ENCODE measurements around the gene FAF1. TPM values are rescaled to one million over a fixed set of nuclear protein-coding genes. Genes with fewer than 3 reads are reported as not detected.

The FAF1 gene
- total RNA-seq, 2 experiments from 2014 or later = 42.3 to 114 TPM

GRCh38 chr1:50923564-50923963, 36.5 kb downstream of the FAF1 start:
- H3K4me1 ChIP-seq (ENCODE audit: insufficient read depth, low read length, poor library complexity, severe bottlenecking) = no peaks in the 10 kb centered on the region
- H3K27ac ChIP-seq (ENCODE audit: low read depth, low read length, poor library complexity, severe bottlenecking) = no peak overlapping the region
- ChIA-PET CTCF (ENCODE audit: unreplicated experiment) (no interaction called here), POLR2A (interaction anchor here (1.1 kb wide), 1 partner anchor 37 kb away, joined by 5 read pairs; the partner anchor contains the start of gene FAF1)
- BruUV-seq (replicated peaks) = no TSS peak
- no peak overlapping the region for H3K4me3 ChIP-seq (ENCODE audit: low read depth, low read length, poor library complexity, severe bottlenecking)
- no peaks in the 10 kb centered on the region for H3K9me2 ChIP-seq (ENCODE audit: insufficient read depth, low read length)
- TF ChIP-seq CTCF (conservative IDR thresholded peaks at IDR 0.05; ENCODE audit: low read length) (no peak), EZH2phosphoT487 (IDR thresholded peaks at IDR 0.05; ENCODE audit: borderline replicate concordance, low read depth, low read length) (no peak)
- H3K79me2 ChIP-seq (ENCODE audit: insufficient read depth, low read depth, low read length) = peaks cover 97% of the 10 kb centered on the region
- no peak for DNase-seq (ENCODE audit: low spot score)
- H2AFZ ChIP-seq (ENCODE audit: low read length) = no peak overlapping the region
- no peak overlapping the region for H3K4me2 ChIP-seq (ENCODE audit: low read length)
- peaks cover 60% of the 10 kb centered on the region for H3K36me3 ChIP-seq (ENCODE audit: insufficient read depth, low read length)
- no peaks in the 10 kb centered on the region for H4K20me1 ChIP-seq (ENCODE audit: insufficient read depth, low read length)
- intact Hi-C loops (cut with micrococcal nuclease; ENCODE audit: unreplicated experiment) = no loop called here
- peaks cover 48% of the 10 kb centered on the region for H3K9me3 ChIP-seq (ENCODE audit: low read length)

- peaks cover 48% of the 10 kb centered on the region for H3K9me3 ChIP-seq (ENCODE audit: low read length)
- H3K36me3 ChIP-seq (ENCODE audit: insufficient read depth, low read length) = peaks cover 44% of the 10 kb centered on the region
- no peak for TF ChIP-seq EZH2phosphoT487 (IDR thresholded peaks at IDR 0.05; ENCODE audit: borderline replicate concordance, low read depth, low read length)
- no peak for TF ChIP-seq CTCF (conservative IDR thresholded peaks at IDR 0.05; ENCODE audit: low read length)
- no peak overlapping the region for H3K4me2 ChIP-seq (ENCODE audit: low read length)
- intact Hi-C loops (cut with micrococcal nuclease; ENCODE audit: unreplicated experiment) = no loop called here
- peaks cover 19% of the 10 kb centered on the region for H3K4me1 ChIP-seq (ENCODE audit: insufficient read depth, low read length, poor library complexity, severe bottlenecking)
- peaks cover 13% of the 10 kb centered on the region; the same call in 1 of the 2 replicates for H4K20me1 ChIP-seq (ENCODE audit: insufficient read depth, low read length)
- no peak overlapping the region for H3K27ac ChIP-seq (ENCODE audit: low read depth, low read length, poor library complexity, severe bottlenecking)
- no peaks in the 10 kb centered on the region for H3K9me2 ChIP-seq (ENCODE audit: insufficient read depth, low read length)
- peaks cover 93% of the 10 kb centered on the region for H3K79me2 ChIP-seq (ENCODE audit: insufficient read depth, low read depth, low read length)
- no peak for DNase-seq (ENCODE audit: low spot score)
- no TSS peak for BruUV-seq (replicated peaks)
- no peak overlapping the region for H3K4me3 ChIP-seq (ENCODE audit: low read depth, low read length, poor library complexity, severe bottlenecking)
- POLR2A ChIA-PET = interaction anchor here (1.7 kb wide), 1 partner anchor 40 kb away, joined by 5 read pairs; no protein-coding TSS in a partner anchor
- no peak overlapping the region for H2AFZ ChIP-seq (ENCODE audit: low read length)
- CTCF ChIA-PET (ENCODE audit: unreplicated experiment) = no interaction called here
These were observed 39.0 kb downstream of the FAF1 start for GRCh38 chr1:50921029-50921428.

- TF ChIP-seq EZH2phosphoT487 (IDR thresholded peaks at IDR 0.05; ENCODE audit: borderline replicate concordance, low read depth, low read length) (no peak), CTCF (conservative IDR thresholded peaks at IDR 0.05; ENCODE audit: low read length) (no peak)
- ChIA-PET CTCF (ENCODE audit: unreplicated experiment) (no interaction called here), POLR2A (interaction anchor here (1.7 kb wide), 1 partner anchor 39 kb away, joined by 5 read pairs; no protein-coding TSS in a partner anchor)
- Histone ChIP-seq H4K20me1 (ENCODE audit: insufficient read depth, low read length) (peaks cover 13% of the 10 kb centered on the region; the same call in 1 of the 2 replicates), H3K9me2 (ENCODE audit: insufficient read depth, low read length) (no peaks in the 10 kb centered on the region), H3K4me2 (ENCODE audit: low read length) (no peak overlapping the region), H3K9me3 (ENCODE audit: low read length) (peaks cover 48% of the 10 kb centered on the region), H3K27ac (ENCODE audit: low read depth, low read length, poor library complexity, severe bottlenecking) (no peak overlapping the region), H3K79me2 (ENCODE audit: insufficient read depth, low read depth, low read length) (peaks cover 93% of the 10 kb centered on the region), H3K36me3 (ENCODE audit: insufficient read depth, low read length) (peaks cover 38% of the 10 kb centered on the region), H3K4me3 (ENCODE audit: low read depth, low read length, poor library complexity, severe bottlenecking) (no peak overlapping the region), H3K4me1 (ENCODE audit: insufficient read depth, low read length, poor library complexity, severe bottlenecking) (peaks cover 20% of the 10 kb centered on the region), H2AFZ (ENCODE audit: low read length) (no peak overlapping the region)
- intact Hi-C loops (cut with micrococcal nuclease; ENCODE audit: unreplicated experiment) = no loop called here
- no peak for DNase-seq (ENCODE audit: low spot score)
- BruUV-seq (replicated peaks) = no TSS peak
These were observed 39.7 kb downstream of the FAF1 start for GRCh38 chr1:50920409-50920808.

All from OCI-LY7 (cell line).